ENCODE results near the gene CCNE1.

- no peak for TF ChIP-seq CTCF (IDR thresholded peaks at IDR 0.05)
- TF ChIP-seq TEAD4 (IDR thresholded peaks at IDR 0.05; ENCODE audit: borderline replicate concordance, insufficient read depth) = no peak
- no peak for TF ChIP-seq TCF12 (IDR thresholded peaks at IDR 0.05)
- TF ChIP-seq MAX (IDR thresholded peaks at IDR 0.05; ENCODE audit: low read depth) = peak; percentile 45; the same call in 1 of the 2 replicates
- TF ChIP-seq MXI1 (IDR thresholded peaks at IDR 0.05; ENCODE audit: low read depth, low read length) = peak; percentile 50; the same call in 1 of the 2 replicates
- TF ChIP-seq FOXM1 (IDR thresholded peaks at IDR 0.05; ENCODE audit: low read depth) = no peak
- no peak for TF ChIP-seq EP300 (IDR thresholded peaks at IDR 0.05; ENCODE audit: borderline replicate concordance in 1 of 2, low read depth in 1 of 2, low read length in 1 of 2)
- no peak for TF ChIP-seq MEF2A (IDR thresholded peaks at IDR 0.05; ENCODE audit: borderline replicate concordance, low read depth)
- no peak for TF ChIP-seq NRF1 (IDR thresholded peaks at IDR 0.05; ENCODE audit: low read depth, low read length)
- TF ChIP-seq POLR2AphosphoS5 (IDR thresholded peaks at IDR 0.05; ENCODE audit: low read depth, low read length) = no peak
Observed at GRCh38 chr19:29841559-29842367, 30.0 kb downstream of the CCNE1 start.
